ENCODE measurements around the gene RAD52.

The RAD52 gene

GRCh38 chr12:988646-989045 is 39.2 kb upstream of the RAD52 start:
- Histone ChIP-seq H3F3A (ENCODE audit: insufficient read depth) (peaks cover 23% of the 10 kb centered on the region), H3K9ac (ENCODE audit: low read length) (no peak overlapping the region), H3K4me3 (ENCODE audit: insufficient read depth, low read length, poor library complexity, severe bottlenecking) (no peak overlapping the region), H4K20me1 (ENCODE audit: low read depth, low read length) (0 out of 2 replicates have a peak, but pooled peaks cover 4% of the 10 kb centered on the region), H3K4me2 (ENCODE audit: low read depth, low read length, poor library complexity, severe bottlenecking) (no peak overlapping the region), H2AFZ (ENCODE audit: low read depth, low read length, severe bottlenecking) (no peak overlapping the region), H3K79me2 (ENCODE audit: insufficient read depth, low read length) (0 out of 2 replicates have a peak, but pooled peaks cover 5% of the 10 kb centered on the region), H3K27me3 (ENCODE audit: low read length) (no peaks in the 10 kb centered on the region), H3K9me2 (replicated peaks; ENCODE audit: insufficient read depth, low read length) (no peaks in the 10 kb centered on the region), H3K9me3 (ENCODE audit: insufficient read depth, low read length) (no peaks in the 10 kb centered on the region), H3K36me3 (ENCODE audit: low read length) (no peaks in the 10 kb centered on the region), H3K27ac (ENCODE audit: low read depth, low read length) (no peak overlapping the region)
- no peak for TF ChIP-seq EZH2phosphoT487 (conservative IDR thresholded peaks at IDR 0.05; ENCODE audit: low read length)
- TF ChIP-seq CTCF (IDR thresholded peaks at IDR 0.05; ENCODE audit: insufficient read depth, low read length, poor library complexity, severe bottlenecking): no peak

DNA sequence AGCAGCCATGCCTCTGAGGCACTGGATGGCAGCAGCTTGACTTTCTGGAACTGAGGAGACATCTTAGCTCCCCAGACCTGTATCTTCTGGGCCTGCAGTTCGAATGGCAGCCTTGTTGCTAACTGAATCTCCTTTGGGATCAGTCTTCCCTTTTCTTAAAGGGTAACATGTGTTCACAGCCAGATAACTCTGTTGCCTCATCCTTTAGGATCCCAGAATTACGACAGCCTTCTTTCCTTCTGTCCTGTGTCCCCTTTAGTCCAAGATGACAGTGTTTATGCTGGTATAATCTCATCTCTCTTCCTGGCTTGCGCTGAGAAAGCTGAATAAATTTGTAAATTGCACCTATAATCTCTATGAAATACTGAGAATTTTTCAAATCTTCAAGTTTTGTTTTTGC is 32.5 kb upstream of the RAD52 start:
- no peak overlapping the region for H3K27ac ChIP-seq (ENCODE audit: low read depth, low read length)
- no peak overlapping the region for H3K4me3 ChIP-seq (ENCODE audit: insufficient read depth, low read length, poor library complexity, severe bottlenecking)
- H3K4me2 ChIP-seq (ENCODE audit: low read depth, low read length, poor library complexity, severe bottlenecking): no peak overlapping the region
- no peaks in the 10 kb centered on the region for H3K27me3 ChIP-seq (ENCODE audit: low read length)
- H2AFZ ChIP-seq (ENCODE audit: low read depth, low read length, severe bottlenecking): no peak overlapping the region
- H3F3A ChIP-seq (ENCODE audit: insufficient read depth): no peaks in the 10 kb centered on the region
- H3K9me3 ChIP-seq (ENCODE audit: insufficient read depth, low read length): no peaks in the 10 kb centered on the region
- H3K79me2 ChIP-seq (ENCODE audit: insufficient read depth, low read length): no peaks in the 10 kb centered on the region
- no peak overlapping the region for H3K9ac ChIP-seq (ENCODE audit: low read length)
- no peaks in the 10 kb centered on the region for H3K36me3 ChIP-seq (ENCODE audit: low read length)
- no peaks in the 10 kb centered on the region for H4K20me1 ChIP-seq (ENCODE audit: low read depth, low read length)
- no peak for TF ChIP-seq CTCF (IDR thresholded peaks at IDR 0.05; ENCODE audit: insufficient read depth, low read length, poor library complexity, severe bottlenecking)
- TF ChIP-seq EZH2phosphoT487 (conservative IDR thresholded peaks at IDR 0.05; ENCODE audit: low read length): no peak
- H3K9me2 ChIP-seq (replicated peaks; ENCODE audit: insufficient read depth, low read length): no peaks in the 10 kb centered on the region

GRCh38 chr12:981176-981828 is 31.8 kb upstream of the RAD52 start:
- no peak overlapping the region for H3K4me2 ChIP-seq (ENCODE audit: low read depth, low read length, poor library complexity, severe bottlenecking)
- H2AFZ ChIP-seq (ENCODE audit: low read depth, low read length, severe bottlenecking): no peak overlapping the region
- no peaks in the 10 kb centered on the region for H3K27me3 ChIP-seq (ENCODE audit: low read length)
- no peak overlapping the region for H3K4me3 ChIP-seq (ENCODE audit: insufficient read depth, low read length, poor library complexity, severe bottlenecking)
- no peaks in the 10 kb centered on the region for H3K9me2 ChIP-seq (replicated peaks; ENCODE audit: insufficient read depth, low read length)
- H3K36me3 ChIP-seq (ENCODE audit: low read length): no peaks in the 10 kb centered on the region
- H3F3A ChIP-seq (ENCODE audit: insufficient read depth): no peaks in the 10 kb centered on the region
- H3K79me2 ChIP-seq (ENCODE audit: insufficient read depth, low read length): no peaks in the 10 kb centered on the region
- no peaks in the 10 kb centered on the region for H3K9me3 ChIP-seq (ENCODE audit: insufficient read depth, low read length)
- H4K20me1 ChIP-seq (ENCODE audit: low read depth, low read length): no peaks in the 10 kb centered on the region
- no peak overlapping the region for H3K27ac ChIP-seq (ENCODE audit: low read depth, low read length)
- no peak for TF ChIP-seq CTCF (IDR thresholded peaks at IDR 0.05; ENCODE audit: insufficient read depth, low read length, poor library complexity, severe bottlenecking)
- TF ChIP-seq EZH2phosphoT487 (conservative IDR thresholded peaks at IDR 0.05; ENCODE audit: low read length): no peak
- no peak overlapping the region for H3K9ac ChIP-seq (ENCODE audit: low read length)

Data from SU-DHL-6 (cell line).